Measurements from ENCODE around the gene SDCCAG8.

Gene SDCCAG8

GRCh38 chr1:243267471-243267880 is 11.6 kb downstream of the SDCCAG8 start:
- H3K4me1 ChIP-seq (ENCODE audit: control insufficient read depth, insufficient read depth, low read length): 0 out of 2 replicates have a peak, but pooled peaks cover 2% of the 10 kb centered on the region
- no peaks in the 10 kb centered on the region for H3K36me3 ChIP-seq (ENCODE audit: control insufficient read depth, insufficient read depth, low read length)
- no CpG with 5 or more reads among the region's 10 CpGs for WGBS (ENCODE audit: insufficient coverage, insufficient read length)
- no peak overlapping the region for H3K4me3 ChIP-seq (ENCODE audit: low read length)
- H3K9me3 ChIP-seq (ENCODE audit: control insufficient read depth, insufficient read depth, low read length): no peaks in the 10 kb centered on the region
- no peaks in the 10 kb centered on the region for H3K27me3 ChIP-seq (ENCODE audit: control insufficient read depth, insufficient read depth, low read length)
- no peak for DNase-seq (ENCODE audit: low read depth, low spot score)
- no peak overlapping the region for H3K27ac ChIP-seq (ENCODE audit: low read length)

GRCh38 chr1:243267914-243268653 is 12.2 kb downstream of the SDCCAG8 start:
- H3K27me3 ChIP-seq (ENCODE audit: control insufficient read depth, insufficient read depth, low read length): no peaks in the 10 kb centered on the region
- H3K9me3 ChIP-seq (ENCODE audit: control insufficient read depth, insufficient read depth, low read length): no peaks in the 10 kb centered on the region
- DNase-seq (ENCODE audit: low read depth, low spot score): no peak
- H3K4me3 ChIP-seq (ENCODE audit: low read length): no peak overlapping the region
- H3K4me1 ChIP-seq (ENCODE audit: control insufficient read depth, insufficient read depth, low read length): 0 out of 2 replicates have a peak, but pooled peaks cover 2% of the 10 kb centered on the region
- 100% methylated on average over 1 of the region's 12 CpGs for WGBS (ENCODE audit: insufficient coverage, insufficient read length)
- no peak overlapping the region for H3K27ac ChIP-seq (ENCODE audit: low read length)
- H3K36me3 ChIP-seq (ENCODE audit: control insufficient read depth, insufficient read depth, low read length): no peaks in the 10 kb centered on the region

DNA sequence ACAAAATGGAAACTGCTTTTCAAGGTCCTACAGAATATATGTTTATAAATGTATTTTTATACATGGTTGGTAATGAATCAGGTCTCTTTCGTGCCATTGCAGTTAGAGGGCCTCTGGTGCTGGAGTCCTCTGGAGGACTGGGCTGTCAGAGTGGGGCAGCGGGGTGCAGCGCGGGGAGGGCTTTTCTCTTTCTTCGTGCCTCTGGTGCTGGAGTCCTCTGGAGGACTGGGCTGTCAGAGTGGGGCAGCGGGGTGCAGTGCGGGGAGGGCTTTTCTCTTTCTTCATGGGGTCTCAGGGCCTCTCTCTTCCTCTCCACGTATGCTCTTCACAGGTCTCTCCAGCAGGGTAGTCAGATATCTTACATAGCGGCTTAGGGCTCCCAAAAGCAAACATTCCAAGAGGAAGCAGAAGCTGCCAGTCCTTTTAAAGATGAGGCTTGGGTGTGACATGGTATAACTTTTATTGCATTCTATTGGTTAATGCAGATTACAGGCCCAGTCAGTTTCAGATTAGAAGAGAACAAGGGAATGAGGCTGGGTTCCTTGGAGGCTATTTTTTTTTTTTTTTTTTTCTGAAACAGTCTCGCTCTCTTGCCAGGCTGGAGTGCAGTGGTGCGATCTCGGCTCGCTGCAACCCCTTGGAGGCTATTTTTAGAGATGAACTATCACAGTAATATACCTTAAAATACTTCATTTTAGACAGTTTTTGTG is 13.1 kb downstream of the SDCCAG8 start:
- Histone ChIP-seq H3K4me1 (ENCODE audit: control insufficient read depth, insufficient read depth, low read length) (0 out of 2 replicates have a peak, but pooled peaks cover 2% of the 10 kb centered on the region), H3K27ac (ENCODE audit: low read length) (no peak overlapping the region), H3K27me3 (ENCODE audit: control insufficient read depth, insufficient read depth, low read length) (no peaks in the 10 kb centered on the region), H3K9me3 (ENCODE audit: control insufficient read depth, insufficient read depth, low read length) (no peaks in the 10 kb centered on the region), H3K36me3 (ENCODE audit: control insufficient read depth, insufficient read depth, low read length) (no peaks in the 10 kb centered on the region), H3K4me3 (ENCODE audit: low read length) (no peak overlapping the region)
- no CpG with 5 or more reads among the region's 13 CpGs for WGBS (ENCODE audit: insufficient coverage, insufficient read length)
- no peak for DNase-seq (ENCODE audit: low read depth, low spot score)

- no peaks in the 10 kb centered on the region for H3K36me3 ChIP-seq (ENCODE audit: control insufficient read depth, insufficient read depth, low read length)
- H3K27me3 ChIP-seq (ENCODE audit: control insufficient read depth, insufficient read depth, low read length): no peaks in the 10 kb centered on the region
- DNase-seq (ENCODE audit: low read depth, low spot score): no peak
- H3K4me1 ChIP-seq (ENCODE audit: control insufficient read depth, insufficient read depth, low read length): 0 out of 2 replicates have a peak, but pooled peaks cover 2% of the 10 kb centered on the region
- H3K27ac ChIP-seq (ENCODE audit: low read length): no peak overlapping the region
- no peaks in the 10 kb centered on the region for H3K9me3 ChIP-seq (ENCODE audit: control insufficient read depth, insufficient read depth, low read length)
- no peak overlapping the region for H3K4me3 ChIP-seq (ENCODE audit: low read length)
- WGBS (ENCODE audit: insufficient coverage, insufficient read length): no CpG with 5 or more reads among the region's 4 CpGs
Observed at GRCh38 chr1:243269461-243269801, 13.6 kb downstream of the SDCCAG8 start.

- no peak overlapping the region for H3K4me3 ChIP-seq (ENCODE audit: low read length)
- no peak overlapping the region for H3K27ac ChIP-seq (ENCODE audit: low read length)
- DNase-seq (ENCODE audit: low read depth, low spot score): no peak
- 0 out of 2 replicates have a peak, but pooled peaks cover 2% of the 10 kb centered on the region for H3K4me1 ChIP-seq (ENCODE audit: control insufficient read depth, insufficient read depth, low read length)
- WGBS (ENCODE audit: insufficient coverage, insufficient read length): no CpG with 5 or more reads among the region's 6 CpGs
- no peaks in the 10 kb centered on the region for H3K9me3 ChIP-seq (ENCODE audit: control insufficient read depth, insufficient read depth, low read length)
- no peaks in the 10 kb centered on the region for H3K27me3 ChIP-seq (ENCODE audit: control insufficient read depth, insufficient read depth, low read length)
- no peaks in the 10 kb centered on the region for H3K36me3 ChIP-seq (ENCODE audit: control insufficient read depth, insufficient read depth, low read length)
Observed at GRCh38 chr1:243270097-243270864, 14.4 kb downstream of the SDCCAG8 start.

DNA sequence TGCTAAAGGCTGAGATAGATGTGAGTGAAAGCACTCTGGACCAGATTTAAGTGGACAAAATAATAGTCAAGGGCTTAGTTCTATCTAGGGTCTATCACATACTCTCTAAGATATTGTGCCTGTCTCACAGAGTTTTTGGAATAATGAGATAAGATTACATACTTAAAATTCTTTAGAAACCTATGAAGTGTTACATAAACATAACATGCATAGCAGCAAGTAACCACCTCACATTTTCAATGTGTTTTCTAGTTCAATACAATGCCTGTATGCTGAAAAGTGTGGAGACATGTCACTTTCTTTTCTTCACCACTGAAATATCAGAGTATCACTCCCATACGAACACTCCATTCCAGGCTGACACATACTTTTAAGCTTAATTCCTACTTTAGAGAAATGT is 16.2 kb downstream of the SDCCAG8 start:
- Histone ChIP-seq H3K4me1 (ENCODE audit: control insufficient read depth, insufficient read depth, low read length) (0 out of 2 replicates have a peak, but pooled peaks cover 2% of the 10 kb centered on the region), H3K9me3 (ENCODE audit: control insufficient read depth, insufficient read depth, low read length) (no peaks in the 10 kb centered on the region), H3K27me3 (ENCODE audit: control insufficient read depth, insufficient read depth, low read length) (no peaks in the 10 kb centered on the region), H3K27ac (ENCODE audit: low read length) (no peak overlapping the region), H3K36me3 (ENCODE audit: control insufficient read depth, insufficient read depth, low read length) (no peaks in the 10 kb centered on the region), H3K4me3 (ENCODE audit: low read length) (no peak overlapping the region)
- no CpG with 5 or more reads among the region's 1 CpG for WGBS (ENCODE audit: insufficient coverage, insufficient read length)
- DNase-seq (ENCODE audit: low read depth, low spot score): no peak

DNA sequence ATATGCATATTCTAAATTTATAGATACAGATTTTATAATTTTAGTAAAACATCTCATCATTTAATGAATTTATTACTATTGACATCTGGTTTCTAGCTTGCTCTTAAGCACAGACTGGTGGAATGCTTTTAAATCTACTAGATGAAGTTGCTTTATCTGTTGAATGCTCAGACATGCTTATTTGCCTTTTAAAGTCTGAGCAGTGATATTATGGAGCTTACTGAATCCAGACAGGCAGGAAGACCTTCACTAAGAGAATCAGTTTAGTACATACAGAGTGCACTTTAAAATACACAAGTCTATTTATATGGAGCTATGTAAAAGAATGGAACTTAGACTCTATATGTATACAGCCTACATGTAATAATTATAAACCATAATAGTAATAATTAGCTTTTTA is 16.6 kb downstream of the SDCCAG8 start:
- Histone ChIP-seq H3K9me3 (ENCODE audit: control insufficient read depth, insufficient read depth, low read length) (no peaks in the 10 kb centered on the region), H3K4me3 (ENCODE audit: low read length) (no peak overlapping the region), H3K27ac (ENCODE audit: low read length) (no peak overlapping the region), H3K36me3 (ENCODE audit: control insufficient read depth, insufficient read depth, low read length) (no peaks in the 10 kb centered on the region), H3K4me1 (ENCODE audit: control insufficient read depth, insufficient read depth, low read length) (0 out of 2 replicates have a peak, but pooled peaks cover 2% of the 10 kb centered on the region), H3K27me3 (ENCODE audit: control insufficient read depth, insufficient read depth, low read length) (no peaks in the 10 kb centered on the region)
- no peak for DNase-seq (ENCODE audit: low read depth, low spot score)

DNA sequence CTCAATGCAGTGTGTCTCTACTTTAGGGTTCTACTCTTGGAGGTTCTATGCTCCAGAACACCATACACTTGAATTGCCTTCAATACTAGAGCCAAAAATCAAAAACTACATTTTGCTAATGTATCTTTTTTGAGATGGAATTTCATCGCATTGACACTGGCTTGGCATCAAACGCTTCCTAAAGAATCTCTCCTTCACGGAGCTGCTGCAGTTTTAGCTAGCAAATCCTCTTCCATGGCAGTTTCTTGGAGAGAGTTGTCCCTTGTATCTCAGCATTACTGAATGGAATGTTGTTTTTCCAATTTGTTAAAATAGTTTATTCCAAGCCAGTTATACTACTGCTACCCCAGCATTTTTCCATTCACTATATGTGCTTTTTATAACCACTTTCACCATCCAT is 17.7 kb downstream of the SDCCAG8 start:
- WGBS (ENCODE audit: insufficient coverage, insufficient read length): no CpG with 5 or more reads among the region's 3 CpGs
- H3K36me3 ChIP-seq (ENCODE audit: control insufficient read depth, insufficient read depth, low read length): no peaks in the 10 kb centered on the region
- no peak overlapping the region for H3K4me3 ChIP-seq (ENCODE audit: low read length)

GRCh38 chr1:243273945-243274344 is 18.1 kb downstream of the SDCCAG8 start:
- H3K27ac ChIP-seq (ENCODE audit: low read length): no peak overlapping the region
- H3K4me3 ChIP-seq (ENCODE audit: low read length): no peak overlapping the region
- WGBS (ENCODE audit: insufficient coverage, insufficient read length): no CpG with 5 or more reads among the region's 2 CpGs
- H3K36me3 ChIP-seq (ENCODE audit: control insufficient read depth, insufficient read depth, low read length): no peaks in the 10 kb centered on the region
- no peaks in the 10 kb centered on the region for H3K27me3 ChIP-seq (ENCODE audit: control insufficient read depth, insufficient read depth, low read length)
- no peaks in the 10 kb centered on the region for H3K9me3 ChIP-seq (ENCODE audit: control insufficient read depth, insufficient read depth, low read length)
- no peak for DNase-seq (ENCODE audit: low read depth, low spot score)
- 0 out of 2 replicates have a peak, but pooled peaks cover 2% of the 10 kb centered on the region for H3K4me1 ChIP-seq (ENCODE audit: control insufficient read depth, insufficient read depth, low read length)

More for the DNA sequence above, 17.7 kb downstream of the SDCCAG8 start:
- no peak for DNase-seq (ENCODE audit: low read depth, low spot score)
- no peaks in the 10 kb centered on the region for H3K27me3 ChIP-seq (ENCODE audit: control insufficient read depth, insufficient read depth, low read length)
- H3K9me3 ChIP-seq (ENCODE audit: control insufficient read depth, insufficient read depth, low read length): no peaks in the 10 kb centered on the region
- 0 out of 2 replicates have a peak, but pooled peaks cover 2% of the 10 kb centered on the region for H3K4me1 ChIP-seq (ENCODE audit: control insufficient read depth, insufficient read depth, low read length)
- no peak overlapping the region for H3K27ac ChIP-seq (ENCODE audit: low read length)

- no peaks in the 10 kb centered on the region for H3K36me3 ChIP-seq (ENCODE audit: control insufficient read depth, insufficient read depth, low read length)
- no peaks in the 10 kb centered on the region for H3K4me1 ChIP-seq (ENCODE audit: control insufficient read depth, insufficient read depth, low read length)
- H3K27ac ChIP-seq (ENCODE audit: low read length): no peak overlapping the region
- H3K9me3 ChIP-seq (ENCODE audit: control insufficient read depth, insufficient read depth, low read length): no peaks in the 10 kb centered on the region
- DNase-seq (ENCODE audit: low read depth, low spot score): no peak
- H3K27me3 ChIP-seq (ENCODE audit: control insufficient read depth, insufficient read depth, low read length): no peaks in the 10 kb centered on the region
- no peak overlapping the region for H3K4me3 ChIP-seq (ENCODE audit: low read length)
- no CpG with 5 or more reads among the region's 3 CpGs for WGBS (ENCODE audit: insufficient coverage, insufficient read length)
Observed at GRCh38 chr1:243275316-243275715, 19.5 kb downstream of the SDCCAG8 start.
